ENCODE data around the gene KDM5A. TPM values are rescaled to one million over a fixed set of nuclear protein-coding genes. Genes with fewer than 3 reads are reported as not detected.

The KDM5A gene
- total and polyA plus RNA-seq, 2 donors (not counting 3 experiments of a cell fraction or from before 2014, with no cell fraction given) = 12.6 to 61.0 TPM

GRCh38 chr12:241266-241665, 147.9 kb downstream of the KDM5A start:
- no peak for TF ChIP-seq JUN (IDR thresholded peaks at IDR 0.05; ENCODE audit: borderline replicate concordance, insufficient read depth, insufficient read length, low read depth)
- no peak for TF ChIP-seq MAX (IDR thresholded peaks at IDR 0.05; ENCODE audit: insufficient read depth, insufficient read length)
- TF ChIP-seq GATA2 (IDR thresholded peaks at IDR 0.05; ENCODE audit: insufficient read depth, insufficient read length, low read depth, low read length) = no peak
- no peak for TF ChIP-seq FOS (IDR thresholded peaks at IDR 0.05; ENCODE audit: borderline replicate concordance, insufficient read depth, low read length)
- intact Hi-C loops (cut with micrococcal nuclease) = no loop called here
- dilution Hi-C loops (cut with MboI; ENCODE audit: extremely low pct_ligation_motif_present, low sequenced_read_pairs) = no loop called here
- no peak overlapping the region for H3K4me2 ChIP-seq (ENCODE audit: insufficient read depth, low read length)
- no peak for DNase-seq (ENCODE audit: low read depth, low spot score)
- H3K27ac ChIP-seq (ENCODE audit: insufficient read depth, low read depth, low read length) = no peak overlapping the region
- H3K9me1 ChIP-seq (replicated peaks; ENCODE audit: control insufficient read depth, extremely low read depth, insufficient read depth, low read length) = no peaks in the 10 kb centered on the region
- FAIRE-seq = no peak
- ChIA-PET CTCF (no interaction called here), POLR2A (no interaction called here)
- H3K9me3 ChIP-seq (replicated peaks; ENCODE audit: control insufficient read depth, insufficient read depth, low read length) = no peaks in the 10 kb centered on the region
- no TSS peak for BruUV-seq (replicated peaks)
- no peaks in the 10 kb centered on the region for H3K4me1 ChIP-seq (ENCODE audit: control insufficient read depth, extremely low read depth, insufficient read depth, low read length)
- no peaks in the 10 kb centered on the region for H3K36me3 ChIP-seq (ENCODE audit: control insufficient read depth in 2 of 2, extremely low read depth in 1 of 2, insufficient read depth in 2 of 2, low read length in 2 of 2)
- peaks cover 0 to 2% of the 10 kb centered on the region in 2 experiments for H3K27me3 ChIP-seq (ENCODE audit: control insufficient read depth in 2 of 2, insufficient read depth in 2 of 2, low read length in 2 of 2)
- H2AFZ ChIP-seq (ENCODE audit: low read depth, low read length) = no peak overlapping the region
- no peaks in the 10 kb centered on the region for H3K79me2 ChIP-seq (ENCODE audit: control insufficient read depth, insufficient read depth, low read length)
- H3K9ac ChIP-seq (replicated peaks; ENCODE audit: extremely low read depth, insufficient read depth, low read length) = no peak overlapping the region
- H4K20me1 ChIP-seq (replicated peaks; ENCODE audit: control insufficient read depth, extremely low read depth, insufficient read depth, low read length) = no peaks in the 10 kb centered on the region
- no peak overlapping the region for H3K4me3 ChIP-seq (replicated peaks in 1 of 3; ENCODE audit: insufficient read depth in 1 of 3, low read depth in 1 of 3, low read length in 3 of 3)

GRCh38 chr12:240566-240965, 148.6 kb downstream of the KDM5A start:
- Histone ChIP-seq H3K36me3 (ENCODE audit: control insufficient read depth in 2 of 2, extremely low read depth in 1 of 2, insufficient read depth in 2 of 2, low read length in 2 of 2) (no peaks in the 10 kb centered on the region), H3K9me3 (replicated peaks; ENCODE audit: control insufficient read depth, insufficient read depth, low read length) (no peaks in the 10 kb centered on the region), H3K79me2 (ENCODE audit: control insufficient read depth, insufficient read depth, low read length) (no peaks in the 10 kb centered on the region), H3K4me1 (ENCODE audit: control insufficient read depth, extremely low read depth, insufficient read depth, low read length) (no peaks in the 10 kb centered on the region), H2AFZ (ENCODE audit: low read depth, low read length) (no peak overlapping the region), H3K27ac (ENCODE audit: insufficient read depth, low read depth, low read length) (no peak overlapping the region), H3K9me1 (replicated peaks; ENCODE audit: control insufficient read depth, extremely low read depth, insufficient read depth, low read length) (no peaks in the 10 kb centered on the region), H3K9ac (replicated peaks; ENCODE audit: extremely low read depth, insufficient read depth, low read length) (no peak overlapping the region), H3K27me3 (ENCODE audit: control insufficient read depth in 2 of 2, insufficient read depth in 2 of 2, low read length in 2 of 2) (peaks cover 0 to 2% of the 10 kb centered on the region in 2 experiments), H3K4me2 (ENCODE audit: insufficient read depth, low read length) (no peak overlapping the region), H4K20me1 (replicated peaks; ENCODE audit: control insufficient read depth, extremely low read depth, insufficient read depth, low read length) (no peaks in the 10 kb centered on the region), H3K4me3 (replicated peaks in 1 of 3; ENCODE audit: insufficient read depth in 1 of 3, low read depth in 1 of 3, low read length in 3 of 3) (no peak overlapping the region)
- dilution Hi-C loops (cut with MboI; ENCODE audit: extremely low pct_ligation_motif_present, low sequenced_read_pairs) (no loop called here), intact Hi-C loops (cut with micrococcal nuclease) (no loop called here)
- no peak for FAIRE-seq
- ChIA-PET CTCF (no interaction called here), POLR2A (no interaction called here)
- DNase-seq (ENCODE audit: low read depth, low spot score) = no peak
- TF ChIP-seq POLR2AphosphoS5 (IDR thresholded peaks at IDR 0.05; ENCODE audit: insufficient read depth, low read depth, low read length) = no peak
- TF ChIP-seq GATA2 (IDR thresholded peaks at IDR 0.05; ENCODE audit: insufficient read depth, insufficient read length, low read depth, low read length) = no peak
- TF ChIP-seq POLR2A (IDR thresholded peaks at IDR 0.05; ENCODE audit: low read depth, low read length) = no peak
- no peak for TF ChIP-seq MAX (IDR thresholded peaks at IDR 0.05; ENCODE audit: insufficient read depth, insufficient read length)
- no peak for TF ChIP-seq JUN (IDR thresholded peaks at IDR 0.05; ENCODE audit: borderline replicate concordance, insufficient read depth, insufficient read length, low read depth)
- no peak for TF ChIP-seq CTCF (IDR thresholded peaks at IDR 0.05; ENCODE audit: extremely low read depth in 1 of 2, insufficient read depth in 1 of 2, low read depth in 1 of 2, low read length in 2 of 2)
- no peak for TF ChIP-seq EZH2 (IDR thresholded peaks at IDR 0.05; ENCODE audit: borderline replicate concordance, low read depth, low read length, severe bottlenecking)
- TF ChIP-seq FOS (IDR thresholded peaks at IDR 0.05; ENCODE audit: borderline replicate concordance, insufficient read depth, low read length) = no peak
- no peak for TF ChIP-seq MYC (IDR thresholded peaks at IDR 0.05; ENCODE audit: low read depth, low read length)
- no TSS peak for BruUV-seq (replicated peaks)

Measured in endothelial cell of umbilical vein (primary cell).